ENCODE results near the gene SHROOM4.

The SHROOM4 gene

DNA sequence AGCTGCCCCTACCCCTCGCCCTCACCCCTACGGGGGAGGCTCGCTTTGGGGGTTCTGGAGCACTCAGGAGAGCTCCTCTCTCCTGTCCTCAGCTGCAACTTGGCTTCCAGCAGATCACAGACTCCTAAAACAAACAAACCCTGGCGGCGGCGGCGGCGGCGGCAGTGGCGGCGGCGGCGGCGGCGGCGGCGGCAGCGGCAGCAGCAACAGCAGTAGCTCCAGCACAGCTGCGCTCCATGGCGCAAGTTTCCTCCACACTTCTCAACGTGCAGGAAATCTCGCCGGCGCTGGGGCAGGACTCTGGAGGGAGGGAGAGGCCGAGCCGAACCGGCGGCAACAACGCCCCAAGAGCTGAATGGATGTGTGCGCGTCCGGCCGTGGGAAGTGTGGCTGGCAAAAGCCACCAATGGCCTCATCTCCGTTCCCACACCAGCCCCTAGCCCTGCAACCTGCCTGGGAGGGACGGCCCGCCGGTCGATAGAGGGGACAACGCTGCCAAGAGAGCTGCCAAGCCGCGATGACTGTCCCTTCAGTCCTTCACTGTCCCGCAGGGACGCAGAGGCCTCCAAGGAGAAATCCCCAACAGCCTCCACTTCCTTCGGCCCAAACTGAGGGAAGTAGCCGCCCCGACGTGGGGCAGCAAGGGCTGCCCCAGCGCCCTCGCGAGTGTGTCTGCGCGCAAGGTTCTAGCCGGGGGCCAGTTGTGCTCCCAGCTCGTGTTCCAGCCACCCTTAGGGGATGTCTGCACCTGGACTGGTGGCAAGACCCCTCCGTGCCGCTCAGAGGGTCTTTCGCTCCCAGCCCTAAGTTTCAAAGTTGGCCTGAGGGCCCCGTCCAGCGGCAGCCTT, 775 bp downstream of the SHROOM4 start:
- H3K27me3 ChIP-seq (ENCODE audit: insufficient read depth, poor library complexity, severe bottlenecking), result no peaks in the 10 kb centered on the region
- H3K36me3 ChIP-seq (ENCODE audit: low read depth), result no peaks in the 10 kb centered on the region
- no peaks in the 10 kb centered on the region for H3K9me3 ChIP-seq (ENCODE audit: severe bottlenecking)
- no peak overlapping the region for H3K27ac ChIP-seq (ENCODE audit: poor library complexity, severe bottlenecking)
- no peaks in the 10 kb centered on the region for H3K4me1 ChIP-seq (ENCODE audit: insufficient read depth, poor library complexity, severe bottlenecking)
- ATAC-seq (ENCODE audit: low read depth), result peak; percentile 62
- TF ChIP-seq, protein P1, sequence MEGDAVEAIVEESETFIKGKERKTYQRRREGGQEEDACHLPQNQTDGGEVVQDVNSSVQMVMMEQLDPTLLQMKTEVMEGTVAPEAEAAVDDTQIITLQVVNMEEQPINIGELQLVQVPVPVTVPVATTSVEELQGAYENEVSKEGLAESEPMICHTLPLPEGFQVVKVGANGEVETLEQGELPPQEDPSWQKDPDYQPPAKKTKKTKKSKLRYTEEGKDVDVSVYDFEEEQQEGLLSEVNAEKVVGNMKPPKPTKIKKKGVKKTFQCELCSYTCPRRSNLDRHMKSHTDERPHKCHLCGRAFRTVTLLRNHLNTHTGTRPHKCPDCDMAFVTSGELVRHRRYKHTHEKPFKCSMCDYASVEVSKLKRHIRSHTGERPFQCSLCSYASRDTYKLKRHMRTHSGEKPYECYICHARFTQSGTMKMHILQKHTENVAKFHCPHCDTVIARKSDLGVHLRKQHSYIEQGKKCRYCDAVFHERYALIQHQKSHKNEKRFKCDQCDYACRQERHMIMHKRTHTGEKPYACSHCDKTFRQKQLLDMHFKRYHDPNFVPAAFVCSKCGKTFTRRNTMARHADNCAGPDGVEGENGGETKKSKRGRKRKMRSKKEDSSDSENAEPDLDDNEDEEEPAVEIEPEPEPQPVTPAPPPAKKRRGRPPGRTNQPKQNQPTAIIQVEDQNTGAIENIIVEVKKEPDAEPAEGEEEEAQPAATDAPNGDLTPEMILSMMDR (IDR thresholded peaks at IDR 0.05; ENCODE audit: poor library complexity, severe bottlenecking), result no peak
- DNase-seq (ENCODE audit: low spot score), result peak; percentile 34
- H3K4me3 ChIP-seq (ENCODE audit: severe bottlenecking), result peak overlapping the region; percentile 35

DNA sequence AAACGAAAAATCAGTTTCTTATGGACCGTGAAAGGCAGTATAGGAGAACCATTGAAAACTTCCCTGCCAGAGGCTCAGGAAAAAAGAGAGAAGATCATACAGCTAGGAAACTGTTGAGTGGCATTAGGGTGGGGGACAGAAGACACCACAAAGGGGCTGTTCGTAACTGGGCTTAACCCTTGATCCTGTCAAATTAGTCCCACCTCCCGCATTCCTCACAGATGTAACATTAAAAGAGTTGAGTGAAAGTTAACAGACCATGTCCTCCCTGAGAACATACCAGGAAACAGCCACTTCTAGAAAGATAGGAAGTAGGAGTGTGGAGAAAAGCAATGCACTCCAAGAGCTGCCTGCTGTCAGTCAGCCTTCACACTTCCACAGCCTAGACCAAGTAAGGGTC, 8.7 kb downstream of the SHROOM4 start:
- no peak overlapping the region for H3K27ac ChIP-seq (ENCODE audit: poor library complexity, severe bottlenecking)
- no peaks in the 10 kb centered on the region for H3K4me1 ChIP-seq (ENCODE audit: insufficient read depth, poor library complexity, severe bottlenecking)
- H3K36me3 ChIP-seq (ENCODE audit: low read depth), result no peaks in the 10 kb centered on the region
- TF ChIP-seq, protein P1 (IDR thresholded peaks at IDR 0.05; ENCODE audit: poor library complexity, severe bottlenecking), result no peak
- ATAC-seq (ENCODE audit: low read depth) (no peak), DNase-seq (ENCODE audit: low spot score) (no peak)
- H3K27me3 ChIP-seq (ENCODE audit: insufficient read depth, poor library complexity, severe bottlenecking), result no peaks in the 10 kb centered on the region
- H3K4me3 ChIP-seq (ENCODE audit: severe bottlenecking), result no peak overlapping the region
- H3K9me3 ChIP-seq (ENCODE audit: severe bottlenecking), result no peaks in the 10 kb centered on the region

DNA sequence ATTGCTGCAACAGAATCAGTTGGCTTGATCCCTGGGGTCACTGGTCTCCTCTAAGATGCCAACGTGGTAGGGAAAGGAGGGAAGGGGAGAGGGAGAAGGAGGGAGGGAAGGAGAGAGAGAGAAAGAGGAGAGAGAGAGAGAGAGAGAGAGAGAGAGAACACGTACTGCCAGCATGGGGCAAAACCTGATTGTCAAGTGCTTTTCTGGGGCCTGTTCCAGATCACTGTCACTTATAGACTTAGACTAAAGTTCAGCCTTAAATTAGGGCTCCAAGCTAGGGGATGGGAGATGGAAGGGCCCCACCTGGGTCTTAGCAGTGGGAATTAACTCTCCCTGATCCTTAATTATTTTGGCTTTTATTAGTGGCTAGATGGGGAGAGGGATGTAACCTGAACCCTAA, 12.9 kb downstream of the SHROOM4 start:
- Histone ChIP-seq H3K4me3 (ENCODE audit: severe bottlenecking) (no peak overlapping the region), H3K27ac (ENCODE audit: poor library complexity, severe bottlenecking) (no peak overlapping the region), H3K27me3 (ENCODE audit: insufficient read depth, poor library complexity, severe bottlenecking) (no peaks in the 10 kb centered on the region), H3K4me1 (ENCODE audit: insufficient read depth, poor library complexity, severe bottlenecking) (peaks cover 14% of the 10 kb centered on the region), H3K36me3 (ENCODE audit: low read depth) (no peaks in the 10 kb centered on the region), H3K9me3 (ENCODE audit: severe bottlenecking) (no peaks in the 10 kb centered on the region)
- TF ChIP-seq, protein P1 (IDR thresholded peaks at IDR 0.05; ENCODE audit: poor library complexity, severe bottlenecking), result no peak
- ATAC-seq (ENCODE audit: low read depth) (no peak), DNase-seq (ENCODE audit: low spot score) (no peak)

DNA sequence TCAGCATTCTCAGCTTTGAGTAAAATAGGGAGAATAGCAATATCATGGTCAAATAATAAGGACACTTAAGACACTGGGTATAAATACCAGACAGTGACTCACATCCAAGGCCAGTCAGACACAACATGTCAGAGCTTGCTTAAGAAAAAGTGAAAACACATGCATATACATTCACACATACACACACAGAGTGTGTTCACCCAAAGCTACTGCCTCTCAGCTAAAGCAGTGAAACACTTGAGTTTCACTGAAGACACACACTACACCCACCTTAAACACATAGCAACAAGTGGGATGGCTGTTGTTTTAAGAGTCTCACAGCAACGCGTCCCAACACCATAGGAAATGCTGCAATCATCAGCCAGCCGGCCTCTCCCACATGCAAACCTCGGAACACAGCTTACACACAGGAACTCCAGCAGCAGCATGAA, 14.4 kb downstream of the SHROOM4 start:
- no peaks in the 10 kb centered on the region for H3K36me3 ChIP-seq (ENCODE audit: low read depth)
- peaks cover 14% of the 10 kb centered on the region for H3K4me1 ChIP-seq (ENCODE audit: insufficient read depth, poor library complexity, severe bottlenecking)
- no peaks in the 10 kb centered on the region for H3K9me3 ChIP-seq (ENCODE audit: severe bottlenecking)
- H3K27ac ChIP-seq (ENCODE audit: poor library complexity, severe bottlenecking), result peak overlapping the region; percentile 59
- DNase-seq (ENCODE audit: low spot score) (no peak), ATAC-seq (ENCODE audit: low read depth) (peak; percentile 98)
- TF ChIP-seq, protein P1 (IDR thresholded peaks at IDR 0.05; ENCODE audit: poor library complexity, severe bottlenecking), result no peak
- no peaks in the 10 kb centered on the region for H3K27me3 ChIP-seq (ENCODE audit: insufficient read depth, poor library complexity, severe bottlenecking)
- no peak overlapping the region for H3K4me3 ChIP-seq (ENCODE audit: severe bottlenecking)

DNA sequence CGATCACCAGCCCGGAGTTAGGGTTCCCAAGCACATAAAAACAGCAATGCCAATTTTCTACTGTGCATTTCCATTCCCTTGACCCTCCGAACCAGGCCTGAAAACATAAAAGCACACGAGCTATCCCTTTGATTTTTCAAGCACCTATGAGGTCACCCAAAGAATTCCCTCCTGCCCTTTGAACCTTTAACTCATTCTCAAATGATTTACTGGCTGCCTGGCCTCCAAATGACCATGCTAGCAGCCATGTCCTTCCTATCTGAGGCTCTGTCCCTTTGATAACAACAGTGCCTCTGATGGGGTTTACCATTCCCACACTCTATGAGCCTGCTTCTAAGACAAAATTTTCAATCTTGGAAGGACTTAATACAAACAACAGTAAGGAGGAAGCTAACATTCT, 15.2 kb downstream of the SHROOM4 start:
- Histone ChIP-seq H3K4me3 (ENCODE audit: severe bottlenecking) (no peak overlapping the region), H3K4me1 (ENCODE audit: insufficient read depth, poor library complexity, severe bottlenecking) (peaks cover 14% of the 10 kb centered on the region), H3K36me3 (ENCODE audit: low read depth) (no peaks in the 10 kb centered on the region), H3K27ac (ENCODE audit: poor library complexity, severe bottlenecking) (peak overlapping the region; percentile 59), H3K9me3 (ENCODE audit: severe bottlenecking) (no peaks in the 10 kb centered on the region), H3K27me3 (ENCODE audit: insufficient read depth, poor library complexity, severe bottlenecking) (no peaks in the 10 kb centered on the region)
- DNase-seq (ENCODE audit: low spot score) (no peak), ATAC-seq (ENCODE audit: low read depth) (no peak)
- TF ChIP-seq, protein P1 (IDR thresholded peaks at IDR 0.05; ENCODE audit: poor library complexity, severe bottlenecking), result no peak

Measured in RWPE2 (cell line).